IPS-15b (cell line): ENCODE data around the gene RNGTT.

Source experiments
- H3K27me3 ChIP-seq: one replicate; pipeline ENCODE4 v1.6.1; 2013; ENCODE audit warnings: low read length; ENCODE audit not compliant: control insufficient read depth, insufficient read depth
- H3K36me3 ChIP-seq: one replicate; pipeline ENCODE4 v1.6.1; 2013; ENCODE audit warnings: low read length; ENCODE audit not compliant: control insufficient read depth, insufficient read depth
- H3K4me1 ChIP-seq: one replicate; pipeline ENCODE4 v1.6.1; 2013; ENCODE audit warnings: mild to moderate bottlenecking, low read length; ENCODE audit not compliant: control insufficient read depth, insufficient read depth
- H3K4me3 ChIP-seq: one replicate; pipeline ENCODE4 v1.5.1; 2013; ENCODE audit warnings: low read depth, low read length
- H3K9ac ChIP-seq: one replicate; pipeline ENCODE4 v1.6.1; 2013; ENCODE audit warnings: low read depth, mild to moderate bottlenecking, low read length
- H3K9me3 ChIP-seq: one replicate; pipeline ENCODE4 v1.6.1; 2013; ENCODE audit warnings: mild to moderate bottlenecking, low read length; ENCODE audit not compliant: control insufficient read depth, insufficient read depth

RNGTT gene

DNA sequence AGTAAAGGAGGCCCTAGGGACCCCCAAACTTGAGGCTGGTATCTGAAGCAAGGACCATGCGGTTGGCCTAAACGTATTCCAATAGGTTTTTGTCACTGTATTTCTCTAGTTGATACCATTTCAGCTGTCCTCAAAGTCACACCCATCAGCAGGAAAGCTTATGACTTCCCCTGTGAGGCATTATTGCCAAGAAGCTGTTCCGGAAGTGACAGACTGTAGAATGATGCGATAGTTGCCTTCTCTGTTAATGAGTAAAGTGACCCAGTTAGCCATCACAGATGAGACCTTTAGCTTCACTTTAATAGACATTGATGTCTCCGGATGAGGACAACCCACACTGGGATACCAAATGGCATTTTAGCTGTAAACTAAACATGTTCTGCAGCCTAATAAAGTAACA is 147.9 kb downstream of the RNGTT start:
- no peaks in the 10 kb centered on the region for H3K4me1 ChIP-seq
- H3K4me3 ChIP-seq: no peak overlapping the region
- no peaks in the 10 kb centered on the region for H3K27me3 ChIP-seq
- H3K9ac ChIP-seq: no peak overlapping the region
- H3K36me3 ChIP-seq: no peaks in the 10 kb centered on the region
- H3K9me3 ChIP-seq: no peaks in the 10 kb centered on the region

DNA sequence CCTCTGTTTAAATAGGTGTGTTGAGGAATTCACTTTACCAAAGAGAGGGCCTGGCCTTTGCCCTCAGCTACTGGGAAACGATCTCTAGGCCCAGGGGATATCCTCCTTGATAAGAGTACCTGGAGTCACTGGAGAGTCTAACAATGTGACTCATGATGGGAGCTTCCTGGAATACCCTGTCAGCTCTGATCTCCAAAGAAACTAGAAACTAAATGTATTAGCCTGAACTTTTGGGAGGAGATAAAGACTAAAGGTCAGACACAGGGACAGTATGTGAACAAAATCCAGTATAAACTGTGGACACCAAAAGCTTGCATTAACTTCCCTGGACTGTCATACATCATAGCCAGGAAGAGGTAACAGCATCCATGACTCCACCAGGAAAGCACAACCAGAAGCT is 148.5 kb downstream of the RNGTT start:
- H3K27me3 ChIP-seq: no peaks in the 10 kb centered on the region
- H3K4me1 ChIP-seq: no peaks in the 10 kb centered on the region
- H3K4me3 ChIP-seq: no peak overlapping the region
- no peaks in the 10 kb centered on the region for H3K36me3 ChIP-seq
- H3K9me3 ChIP-seq: no peaks in the 10 kb centered on the region
- H3K9ac ChIP-seq: no peak overlapping the region

DNA sequence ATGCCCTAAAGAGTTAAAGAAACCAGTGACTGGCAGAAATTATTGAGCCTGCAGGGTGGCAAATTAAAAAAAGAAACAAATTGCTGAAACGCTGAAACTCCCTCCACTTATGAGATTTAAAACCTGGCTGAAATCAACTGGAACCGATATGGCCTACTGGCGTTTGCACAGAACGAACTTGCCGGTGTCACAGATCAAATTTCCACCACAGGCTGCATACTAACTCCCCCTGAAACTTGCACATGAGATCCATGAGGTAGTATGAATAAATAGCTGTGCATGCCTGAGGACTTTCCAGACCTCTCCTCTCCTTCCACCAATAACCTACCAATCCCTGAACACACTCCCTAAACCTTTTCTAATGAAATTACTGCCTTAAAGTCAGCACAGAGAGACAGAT is 150.4 kb downstream of the RNGTT start:
- Histone ChIP-seq H3K27me3 (no peaks in the 10 kb centered on the region), H3K4me1 (no peaks in the 10 kb centered on the region), H3K36me3 (no peaks in the 10 kb centered on the region), H3K4me3 (no peak overlapping the region), H3K9ac (no peak overlapping the region), H3K9me3 (no peaks in the 10 kb centered on the region)

DNA sequence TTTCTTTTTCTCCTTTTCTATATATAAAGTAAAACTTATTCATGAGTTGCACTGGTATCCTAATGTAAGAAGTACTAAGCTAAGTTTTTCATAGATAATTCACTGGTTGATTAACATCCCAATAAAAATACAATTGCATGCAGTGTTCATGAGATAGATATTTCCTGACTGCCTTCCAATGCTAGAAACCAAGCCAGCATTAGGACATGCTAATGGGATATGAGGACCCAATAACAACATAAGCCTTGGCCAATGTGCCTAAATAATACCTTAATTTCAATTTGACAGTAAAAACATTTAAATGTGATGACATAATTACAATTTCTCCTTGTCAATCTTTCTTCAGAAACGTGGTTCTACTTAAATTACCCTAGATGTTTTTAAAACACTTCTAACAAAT is 152.7 kb downstream of the RNGTT start:
- Histone ChIP-seq H3K27me3 (no peaks in the 10 kb centered on the region), H3K4me1 (no peaks in the 10 kb centered on the region), H3K9ac (no peak overlapping the region), H3K9me3 (no peaks in the 10 kb centered on the region), H3K4me3 (no peak overlapping the region), H3K36me3 (no peaks in the 10 kb centered on the region)

DNA sequence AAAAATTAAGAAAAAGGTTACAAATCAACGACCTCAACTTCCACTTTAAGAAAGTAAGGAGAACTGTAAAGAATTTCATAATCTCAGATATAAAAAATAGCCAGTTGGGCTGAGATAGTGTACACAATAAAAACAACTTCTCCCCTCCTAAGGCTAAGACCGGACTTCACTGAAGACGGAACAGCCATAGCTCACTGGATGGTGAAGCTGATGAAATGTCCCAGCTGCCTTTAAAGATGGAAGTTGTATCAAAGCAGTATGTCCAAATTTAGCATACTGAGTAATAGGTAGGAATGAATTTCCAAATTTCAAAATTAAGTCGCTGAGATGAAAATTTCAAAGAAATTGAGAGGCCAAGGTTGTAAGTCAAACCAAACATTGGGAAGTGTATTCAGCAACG is 153.3 kb downstream of the RNGTT start:
- H3K27me3 ChIP-seq: no peaks in the 10 kb centered on the region
- no peak overlapping the region for H3K9ac ChIP-seq
- H3K9me3 ChIP-seq: no peaks in the 10 kb centered on the region
- H3K4me1 ChIP-seq: no peaks in the 10 kb centered on the region
- no peak overlapping the region for H3K4me3 ChIP-seq
- no peaks in the 10 kb centered on the region for H3K36me3 ChIP-seq

DNA sequence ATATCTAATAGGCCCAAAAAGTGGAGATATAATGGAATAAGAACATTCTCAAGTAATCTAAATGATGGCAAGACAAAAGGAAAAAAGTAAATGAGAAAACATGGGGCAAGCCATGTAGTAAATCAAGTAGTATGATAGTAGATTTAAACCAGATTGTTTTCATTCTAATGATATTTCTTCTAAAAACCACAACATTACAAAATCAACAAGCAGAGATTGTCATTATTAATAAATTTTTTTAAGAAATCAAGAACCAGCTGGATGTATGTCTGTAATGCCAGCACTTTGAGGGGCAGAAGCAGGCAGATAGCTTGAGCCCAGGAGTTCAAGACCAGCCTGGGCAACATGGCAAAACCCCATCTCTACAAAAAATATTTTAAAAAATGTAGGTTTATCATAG is 155.0 kb downstream of the RNGTT start:
- no peak overlapping the region for H3K4me3 ChIP-seq
- H3K4me1 ChIP-seq: no peaks in the 10 kb centered on the region
- no peaks in the 10 kb centered on the region for H3K9me3 ChIP-seq
- H3K36me3 ChIP-seq: no peaks in the 10 kb centered on the region
- no peak overlapping the region for H3K9ac ChIP-seq
- H3K27me3 ChIP-seq: no peaks in the 10 kb centered on the region

DNA sequence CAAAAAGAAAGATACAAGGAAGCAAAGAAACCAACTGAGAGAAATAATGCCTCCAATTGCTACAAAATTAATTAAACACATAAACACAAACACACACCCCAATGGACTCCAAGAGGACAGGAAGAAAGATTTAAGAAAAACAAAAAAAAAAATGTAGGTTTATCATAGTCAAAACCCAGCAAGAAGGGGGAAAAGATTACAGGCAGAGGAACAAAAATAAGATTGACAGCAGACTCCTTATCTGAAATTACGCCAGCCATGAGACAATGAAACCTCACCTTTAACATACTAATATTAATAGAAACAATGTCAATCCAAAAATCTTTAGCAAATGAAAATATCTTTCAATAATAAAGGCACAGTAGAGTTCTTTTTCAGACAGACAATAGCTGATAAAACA is 155.8 kb downstream of the RNGTT start:
- Histone ChIP-seq H3K36me3 (no peaks in the 10 kb centered on the region), H3K27me3 (no peaks in the 10 kb centered on the region), H3K4me1 (no peaks in the 10 kb centered on the region), H3K9ac (no peak overlapping the region), H3K9me3 (no peaks in the 10 kb centered on the region), H3K4me3 (no peak overlapping the region)

DNA sequence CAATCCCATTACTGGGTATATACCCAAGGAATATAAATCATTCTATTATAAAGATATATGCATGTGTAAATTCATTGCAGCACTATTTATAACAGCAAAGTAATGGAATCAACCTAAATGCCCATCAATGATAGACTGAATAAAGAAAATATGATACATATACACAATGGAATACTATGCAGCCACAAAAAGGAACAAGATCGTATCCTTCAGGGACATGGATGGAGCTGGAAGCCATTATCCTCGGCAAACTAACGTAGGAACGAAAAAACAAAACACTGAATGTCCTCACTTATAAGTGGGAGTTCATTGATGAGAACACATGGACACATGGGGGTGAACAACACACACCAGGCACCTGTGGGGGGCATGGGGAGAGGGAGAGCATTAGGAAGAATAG is 156.7 kb downstream of the RNGTT start:
- no peaks in the 10 kb centered on the region for H3K4me1 ChIP-seq
- H3K27me3 ChIP-seq: no peaks in the 10 kb centered on the region
- no peak overlapping the region for H3K9ac ChIP-seq

DNA sequence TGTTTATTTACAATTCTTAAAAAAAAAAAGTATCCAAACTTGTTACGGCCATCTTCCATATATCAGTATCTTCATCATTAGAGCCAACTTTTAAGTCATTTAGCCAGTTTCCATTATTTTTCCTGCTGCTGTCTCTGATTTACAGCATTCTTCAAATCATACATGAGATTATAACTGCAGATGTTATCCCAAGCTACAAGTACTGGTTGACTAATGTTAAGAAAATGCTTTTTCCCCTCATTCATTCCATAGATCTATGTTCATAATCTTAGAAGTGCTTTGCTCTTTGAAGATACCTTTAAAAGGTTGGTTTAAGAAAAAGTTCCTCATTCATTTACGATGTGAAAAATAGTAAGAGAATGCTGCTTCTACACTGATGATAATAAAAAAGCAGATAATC is 158.7 kb downstream of the RNGTT start:
- Histone ChIP-seq H3K4me3 (no peak overlapping the region), H3K27me3 (no peaks in the 10 kb centered on the region), H3K36me3 (no peaks in the 10 kb centered on the region), H3K4me1 (no peaks in the 10 kb centered on the region), H3K9me3 (no peaks in the 10 kb centered on the region), H3K9ac (no peak overlapping the region)

More for the DNA sequence above, 156.7 kb downstream of the RNGTT start:
- Histone ChIP-seq H3K36me3 (no peaks in the 10 kb centered on the region), H3K4me3 (no peak overlapping the region), H3K9me3 (no peaks in the 10 kb centered on the region)

DNA sequence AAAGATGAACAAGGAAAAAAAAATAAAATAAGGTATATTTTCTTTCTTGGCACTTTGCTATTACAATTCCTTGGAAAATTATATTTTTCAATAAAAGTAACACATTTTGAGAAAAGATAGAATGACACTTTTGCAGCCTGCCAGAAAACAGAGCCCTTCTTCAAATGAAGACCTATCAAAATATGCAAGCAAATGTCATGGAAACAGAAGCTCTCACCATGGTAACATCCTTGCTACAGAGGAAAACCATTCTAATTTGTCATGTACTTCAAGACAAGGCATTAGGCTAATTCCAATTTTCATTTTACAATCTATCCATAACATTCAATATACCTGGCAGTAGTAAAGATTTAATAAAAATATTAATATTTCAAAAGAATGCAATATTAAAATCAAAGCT is 177.9 kb downstream of the RNGTT start:
- no peaks in the 10 kb centered on the region for H3K36me3 ChIP-seq
- H3K4me3 ChIP-seq: no peak overlapping the region
- H3K4me1 ChIP-seq: no peaks in the 10 kb centered on the region
- H3K27me3 ChIP-seq: no peaks in the 10 kb centered on the region
- no peaks in the 10 kb centered on the region for H3K9me3 ChIP-seq
- no peak overlapping the region for H3K9ac ChIP-seq

DNA sequence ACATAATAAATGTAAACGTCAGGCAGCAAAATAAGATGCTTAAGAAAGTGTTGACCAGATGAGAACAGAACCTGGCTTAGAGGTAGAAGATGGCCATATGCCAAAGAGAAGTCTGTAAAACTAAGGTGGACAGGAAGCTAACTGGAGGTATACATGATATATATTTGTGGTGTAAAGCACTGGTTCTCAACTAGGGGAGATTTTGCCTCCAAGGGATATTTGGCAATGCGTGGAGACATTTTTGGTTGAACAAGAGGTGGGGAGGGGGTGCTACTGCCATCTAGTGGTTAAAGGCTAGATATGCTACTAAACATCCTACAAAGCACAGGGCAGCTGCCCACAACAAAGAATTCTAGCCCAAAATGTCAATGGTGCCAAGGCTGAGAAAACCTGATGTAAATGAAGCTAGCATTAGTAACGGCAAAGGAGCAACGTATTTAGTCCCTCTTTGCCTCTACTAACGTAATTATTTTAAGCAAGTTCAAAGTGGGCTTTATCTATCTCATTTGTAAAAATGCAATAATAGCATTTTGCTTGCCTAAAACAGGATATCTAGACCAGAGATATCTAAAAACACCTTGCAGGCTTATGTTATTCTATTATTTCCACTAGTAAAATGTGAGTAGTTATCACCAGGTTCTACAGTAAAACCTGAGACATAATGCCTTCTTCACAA is 182.6 kb downstream of the RNGTT start:
- Histone ChIP-seq H3K4me3 (no peak overlapping the region), H3K9me3 (no peaks in the 10 kb centered on the region), H3K4me1 (no peaks in the 10 kb centered on the region), H3K36me3 (no peaks in the 10 kb centered on the region), H3K27me3 (no peaks in the 10 kb centered on the region), H3K9ac (no peak overlapping the region)

DNA sequence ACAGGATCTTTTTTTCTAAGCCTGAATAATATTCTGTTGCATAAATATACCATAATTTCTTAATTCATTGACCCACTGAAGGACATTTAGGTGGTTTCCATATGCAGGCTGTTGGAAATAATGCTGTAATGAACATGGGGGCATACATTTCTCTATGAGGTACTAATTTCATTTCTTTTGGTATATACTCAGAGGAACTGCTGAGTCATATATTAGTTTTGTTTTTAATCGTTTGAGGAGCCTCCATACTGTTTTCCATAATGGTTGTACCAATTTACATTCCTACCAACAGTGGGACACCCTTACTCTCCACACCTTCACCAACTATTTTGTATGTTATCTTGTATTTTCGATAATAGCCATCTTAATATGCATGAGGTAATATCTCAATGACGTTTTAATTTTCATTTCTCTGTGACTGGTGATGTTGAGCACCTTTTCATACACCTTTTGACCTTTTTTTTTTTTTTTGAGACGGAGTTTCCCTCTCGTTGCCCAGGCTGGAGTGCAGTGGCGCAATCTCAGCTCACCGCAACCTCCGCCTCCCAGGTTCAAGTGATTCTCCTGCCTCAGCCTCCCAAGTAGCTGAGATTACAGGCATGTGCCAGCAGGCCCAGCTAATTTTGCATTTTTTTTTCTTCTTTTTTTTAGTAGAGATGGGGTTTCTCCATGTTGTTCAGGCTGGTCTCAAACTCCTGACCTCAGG is 187.4 kb downstream of the RNGTT start:
- Histone ChIP-seq H3K27me3 (no peaks in the 10 kb centered on the region), H3K9me3 (no peaks in the 10 kb centered on the region), H3K9ac (no peak overlapping the region), H3K4me3 (no peak overlapping the region), H3K36me3 (no peaks in the 10 kb centered on the region), H3K4me1 (no peaks in the 10 kb centered on the region)
